ENCODE results near the gene PC.
"Not testable (repeated sequence)": the region's sequence is repeated elsewhere in the genome, so short reads cannot be mapped to it uniquely, and the experiment has no call there.

Gene PC

GRCh38 chr11:66981976-66982578, 23.9 kb upstream of the PC start:
- in situ Hi-C loops (cut with MboI; ENCODE audit: low sequenced_read_pairs): no loop called here

DNA sequence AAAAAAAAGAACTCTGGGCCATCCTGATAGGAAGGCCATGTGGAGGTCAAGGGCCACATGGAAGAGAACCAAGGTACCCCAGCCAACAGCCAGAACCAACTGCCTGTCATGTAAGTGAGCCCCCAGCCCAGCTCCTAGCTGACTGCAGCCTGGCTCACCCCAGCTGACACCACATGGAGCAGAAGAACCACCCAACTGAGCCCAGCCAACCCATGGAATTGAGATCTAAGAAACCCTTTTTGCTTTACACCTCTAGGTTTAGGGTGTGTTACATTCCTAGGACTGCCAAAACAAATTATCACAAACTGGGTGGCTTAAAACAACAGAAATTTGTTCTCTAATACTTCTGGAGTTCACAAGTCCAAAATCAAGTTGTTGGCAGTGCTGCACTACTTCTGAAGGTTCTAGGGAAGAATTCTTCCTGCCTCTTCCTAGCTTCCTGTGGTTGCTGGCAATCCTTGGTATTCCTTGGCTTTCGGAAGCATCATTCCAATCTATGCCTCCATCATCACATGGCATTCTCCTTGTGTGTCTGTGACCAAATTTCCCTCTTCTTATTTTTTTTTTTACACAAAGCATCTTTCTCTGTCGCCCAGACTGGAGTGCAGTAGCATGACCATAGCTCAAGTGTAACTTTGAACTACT, 21.3 kb upstream of the PC start:
- in situ Hi-C loops (cut with MboI; ENCODE audit: low sequenced_read_pairs): no loop called here

DNA sequence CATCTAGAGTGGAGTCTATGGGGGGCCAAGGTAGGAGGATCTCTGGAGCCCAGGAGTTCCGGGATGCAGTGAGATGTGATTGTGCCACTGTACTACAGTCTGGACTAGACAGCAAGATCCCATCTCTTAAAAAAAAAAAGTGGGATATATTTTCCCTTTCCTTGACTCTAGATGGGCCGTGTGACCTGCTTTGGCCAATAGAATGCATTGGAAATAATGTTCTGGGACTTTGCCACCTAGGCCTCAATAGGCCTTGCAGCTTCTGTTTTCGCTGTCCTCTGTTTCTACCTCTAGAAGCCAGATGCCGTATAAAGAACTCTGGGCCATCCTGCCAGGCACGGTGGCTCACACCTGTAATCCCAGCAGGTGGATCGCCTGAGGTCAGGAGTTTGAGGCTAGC, 20.5 kb upstream of the PC start:
- in situ Hi-C loops (cut with MboI; ENCODE audit: low sequenced_read_pairs): no loop called here

GRCh38 chr11:66978229-66978628, 20.0 kb upstream of the PC start:
- in situ Hi-C loops (cut with MboI; ENCODE audit: low sequenced_read_pairs): no loop called here

DNA sequence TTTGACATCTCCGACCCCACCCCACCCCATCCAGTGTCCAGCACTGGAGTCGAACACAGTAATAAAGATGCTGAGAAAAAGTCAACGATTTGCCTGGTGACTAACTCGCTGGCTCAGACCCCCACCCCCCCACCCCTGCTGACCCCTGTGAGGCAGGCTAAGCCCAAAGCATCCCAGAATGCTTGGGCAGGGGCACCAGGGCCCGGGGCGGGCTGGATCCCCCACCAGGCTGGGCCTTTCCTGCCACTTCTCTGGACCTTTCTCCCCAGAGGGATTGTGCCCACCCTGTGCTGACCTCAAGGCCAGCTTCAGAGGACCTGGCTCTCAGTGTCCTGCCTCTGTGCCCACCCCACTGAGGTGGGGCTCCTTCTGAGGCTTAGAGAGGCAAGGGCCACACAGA, 18.7 kb upstream of the PC start:
- in situ Hi-C loops (cut with MboI; ENCODE audit: low sequenced_read_pairs): no loop called here

DNA sequence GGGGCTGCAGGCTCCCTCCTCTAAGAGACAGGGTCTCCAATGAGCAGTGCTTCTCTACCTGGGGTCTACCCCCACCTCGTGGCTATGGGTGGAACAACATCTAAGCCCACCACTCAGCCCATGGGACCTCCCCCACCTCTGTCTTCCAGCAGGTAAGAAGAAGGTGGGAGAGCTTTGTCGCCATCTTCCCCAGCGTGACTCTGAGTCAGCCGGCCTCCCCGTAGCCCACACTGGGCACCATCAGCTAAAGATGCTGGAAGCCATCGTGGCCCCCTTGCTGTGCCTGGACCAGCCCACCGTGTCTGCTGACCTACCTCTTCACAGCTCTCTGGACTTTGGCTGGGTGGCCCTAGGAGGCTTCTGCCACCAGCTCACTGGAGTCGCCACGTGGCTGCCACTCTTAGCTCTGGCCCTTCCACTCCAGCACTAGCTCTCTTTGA, 17.9 kb upstream of the PC start:
- in situ Hi-C loops (cut with MboI; ENCODE audit: low sequenced_read_pairs): no loop called here

DNA sequence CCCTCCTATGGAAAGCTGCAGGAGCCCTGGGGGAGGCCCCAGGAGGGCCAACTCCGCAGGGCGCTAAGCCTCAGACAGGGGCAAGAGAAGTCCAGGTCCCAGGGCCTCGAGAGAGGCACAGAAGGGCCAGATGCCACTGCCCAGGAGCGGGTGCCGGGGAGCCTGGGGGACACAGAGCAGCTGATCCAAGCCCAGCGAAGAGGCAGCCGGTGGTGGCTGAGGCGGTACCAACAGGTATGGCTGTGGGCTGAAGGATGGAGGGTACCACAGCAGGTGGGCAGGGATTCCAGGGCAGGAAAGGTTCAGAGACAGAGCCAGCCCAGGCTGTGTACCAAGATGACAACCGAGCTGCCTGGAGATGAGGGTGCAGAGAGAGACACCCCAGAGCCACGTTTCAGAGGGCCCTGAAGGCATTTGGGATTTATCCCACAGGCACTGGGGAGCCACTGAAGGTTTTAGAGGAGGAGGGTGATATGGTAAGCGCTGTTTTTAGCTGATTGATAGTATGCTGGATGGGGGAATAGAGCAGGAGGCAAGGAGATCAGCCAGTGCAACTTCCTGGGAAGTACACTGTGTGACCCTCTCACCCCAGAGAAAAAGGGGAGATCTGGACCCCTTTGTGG, 17.3 kb upstream of the PC start:
- in situ Hi-C loops (cut with MboI; ENCODE audit: low sequenced_read_pairs): no loop called here

GRCh38 chr11:66974724-66975404, 16.7 kb upstream of the PC start, which contains the start of gene C11orf86:
Gene C11orf86 (plus strand): TSS chr11:66975304. CDS start chr11:66975363, 59 bp downstream.
- in situ Hi-C loops (cut with MboI; ENCODE audit: low sequenced_read_pairs): no loop called here

GRCh38 chr11:66973956-66974580, 15.9 kb upstream of the PC start:
- in situ Hi-C loops (cut with MboI; ENCODE audit: low sequenced_read_pairs): no loop called here

DNA sequence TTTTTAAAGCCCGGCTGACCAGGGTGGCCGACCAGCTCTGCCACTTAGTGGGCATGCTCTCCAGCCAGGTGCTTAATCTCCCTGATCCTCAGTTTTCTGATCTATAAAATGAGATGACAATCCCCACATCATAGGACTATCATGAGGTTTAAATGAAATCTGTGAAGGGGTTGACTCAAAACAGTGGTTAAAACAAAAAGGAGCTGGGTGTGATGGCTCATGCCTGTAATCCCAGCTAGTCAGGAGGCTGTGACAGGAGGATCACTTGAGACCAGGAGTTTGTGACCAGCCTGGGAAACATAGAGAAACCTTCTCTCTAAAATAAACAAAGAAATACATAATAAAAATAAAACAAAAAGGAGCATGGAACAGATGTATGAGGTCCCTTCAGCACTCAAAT, 13.3 kb upstream of the PC start:
- in situ Hi-C loops (cut with MboI; ENCODE audit: low sequenced_read_pairs): no loop called here

- in situ Hi-C loops (cut with MboI; ENCODE audit: low sequenced_read_pairs): no loop called here
These were observed 12.7 kb upstream of the PC start for GRCh38 chr11:66970807-66971442.

GRCh38 chr11:66970371-66970806, 12.2 kb upstream of the PC start:
- in situ Hi-C loops (cut with MboI; ENCODE audit: low sequenced_read_pairs): no loop called here

DNA sequence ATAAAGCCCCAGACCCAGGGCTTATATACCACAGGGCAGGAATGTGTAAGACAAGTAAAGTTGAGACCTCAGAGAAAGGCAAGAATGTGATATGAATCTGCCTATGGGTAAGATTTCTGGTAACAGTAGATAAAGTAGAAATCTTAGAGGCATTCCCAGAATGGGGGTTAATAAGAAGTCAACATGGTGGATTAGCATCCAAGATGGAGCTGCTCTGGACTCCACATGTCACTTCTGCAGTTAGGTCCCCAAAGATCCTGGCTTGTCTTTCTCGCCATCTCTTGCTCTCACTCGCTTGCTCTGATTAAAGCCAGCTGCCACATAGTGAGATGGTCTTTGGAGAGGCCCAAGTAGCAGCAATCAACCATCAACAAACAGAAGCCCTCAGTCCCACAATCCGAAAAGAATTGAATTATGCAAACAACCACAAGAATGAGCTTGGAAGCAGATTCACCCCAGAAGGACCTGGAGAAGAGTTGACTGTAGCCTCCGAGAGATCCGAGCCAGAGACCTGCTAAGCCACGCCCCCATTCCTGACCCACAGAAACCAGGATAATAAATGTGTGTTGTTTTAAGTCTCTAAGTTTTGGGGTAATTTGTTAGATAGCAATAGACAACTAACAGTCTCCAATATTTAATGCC, 11.5 kb upstream of the PC start:
- in situ Hi-C loops (cut with MboI; ENCODE audit: low sequenced_read_pairs): no loop called here

DNA sequence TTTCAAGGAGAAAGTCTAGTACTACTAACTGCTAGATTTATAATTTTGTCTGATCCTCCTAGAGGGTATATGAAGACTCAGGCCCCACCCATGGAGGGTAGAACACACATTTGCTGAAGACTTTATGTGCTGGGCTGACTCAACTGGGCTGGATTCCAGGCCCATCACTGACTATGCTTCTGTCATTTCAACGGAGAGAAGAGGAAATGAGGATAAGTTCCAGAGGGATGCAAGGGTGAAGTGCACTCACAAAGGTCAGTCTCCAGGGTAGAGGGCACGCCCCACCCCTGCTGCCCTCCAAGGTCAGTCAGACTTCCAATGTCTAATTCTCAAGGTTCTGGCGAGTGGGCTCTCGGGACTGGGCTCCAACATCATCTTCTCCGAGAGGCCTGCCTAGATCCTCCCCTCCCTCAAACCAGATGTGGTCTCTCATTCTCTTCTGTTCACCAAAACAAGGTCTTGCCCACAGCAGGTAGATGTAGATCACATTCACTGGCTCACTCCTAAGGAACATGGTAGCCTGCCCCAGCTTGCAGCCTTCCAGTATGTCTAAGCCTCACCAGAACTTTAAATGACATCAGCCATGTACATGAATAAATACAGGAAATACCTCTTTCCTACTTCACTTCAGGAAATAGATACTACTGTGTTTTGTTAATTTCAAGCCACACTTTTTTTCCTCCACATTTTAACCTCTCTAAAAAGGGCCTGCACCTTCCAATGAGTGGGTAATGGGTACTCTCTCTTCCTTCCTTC, 9.7 kb upstream of the PC start:
- in situ Hi-C loops (cut with MboI; ENCODE audit: low sequenced_read_pairs): no loop called here

GRCh38 chr11:66966351-66966750, 8.2 kb upstream of the PC start:
- in situ Hi-C loops (cut with MboI; ENCODE audit: low sequenced_read_pairs): no loop called here

DNA sequence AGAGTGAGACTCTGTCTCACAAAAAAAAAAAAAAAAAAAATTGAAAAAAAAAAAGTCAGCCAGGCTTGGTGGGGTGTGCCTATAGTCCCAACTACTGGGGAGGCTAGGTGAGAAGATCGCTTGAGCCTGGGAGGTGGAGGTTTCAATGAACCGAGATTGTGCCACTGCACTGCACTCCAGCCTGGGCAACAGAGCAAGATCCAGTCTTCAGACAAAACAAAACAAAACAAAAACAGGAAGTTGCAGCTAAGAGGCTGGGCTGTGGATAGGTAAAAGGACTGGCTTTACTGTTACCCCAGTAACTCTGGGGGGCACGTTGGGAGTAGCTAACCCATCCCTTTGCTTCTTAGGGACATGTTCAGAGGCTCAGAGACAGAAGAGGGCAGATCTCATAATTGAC, 6.3 kb upstream of the PC start:
- in situ Hi-C loops (cut with MboI; ENCODE audit: low sequenced_read_pairs): no loop called here

- in situ Hi-C loops (cut with MboI; ENCODE audit: low sequenced_read_pairs): no loop called here
These were observed 4.6 kb upstream of the PC start for GRCh38 chr11:66962801-66963200.

DNA sequence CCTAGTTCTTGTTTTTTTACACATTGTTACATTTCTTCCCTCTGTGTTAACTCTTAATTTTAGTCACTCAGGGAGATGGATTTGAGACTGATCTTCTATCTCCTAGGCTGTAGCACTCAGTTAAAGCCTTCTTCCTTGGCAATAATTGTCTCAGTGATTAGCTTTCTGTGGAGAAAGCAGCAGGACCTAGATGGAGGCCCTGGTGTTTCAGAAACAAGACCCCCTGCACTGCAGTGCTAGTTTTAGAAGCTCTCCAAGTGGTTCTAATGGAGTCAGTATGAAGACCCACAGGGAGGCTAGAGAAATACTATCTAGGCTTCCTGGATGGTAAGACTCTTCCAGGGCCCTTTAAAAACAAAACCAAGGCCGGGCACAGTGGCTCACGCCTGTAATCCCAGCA, 4.1 kb upstream of the PC start:
- in situ Hi-C loops (cut with MboI; ENCODE audit: low sequenced_read_pairs): no loop called here

DNA sequence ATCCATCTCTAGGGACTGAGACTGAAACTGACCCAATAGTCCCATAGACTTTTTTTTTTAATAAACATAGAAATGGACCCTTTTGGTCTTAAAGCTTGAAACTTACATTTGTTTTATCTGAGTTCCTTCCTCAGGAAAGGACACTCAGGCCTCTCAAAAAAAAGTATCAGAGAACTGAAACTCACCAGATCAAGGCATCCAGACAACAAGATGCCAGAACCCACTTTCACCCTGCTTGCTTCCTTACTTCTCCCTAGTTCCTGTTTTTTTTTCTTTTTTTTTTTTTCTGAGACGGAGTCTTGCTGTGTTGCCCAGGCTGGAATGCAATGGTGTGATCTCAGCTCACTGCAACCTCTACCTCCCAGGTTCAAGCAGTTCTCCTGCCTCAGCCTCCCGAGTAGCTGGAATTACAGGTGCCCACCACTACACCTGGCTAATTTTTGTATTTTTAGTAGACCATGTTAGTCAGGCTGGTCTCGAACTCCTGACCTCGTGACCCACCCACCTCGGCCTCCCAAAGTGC, 3.6 kb upstream of the PC start:
- in situ Hi-C loops (cut with MboI; ENCODE audit: low sequenced_read_pairs): not testable (repeated sequence)

GRCh38 chr11:66958956-66959274, 732 bp upstream of the PC start:
- in situ Hi-C loops (cut with MboI; ENCODE audit: low sequenced_read_pairs): no loop called here

All from HL-60/S4 treated with phorbol 12-myristate 13-acetate at 8.2 ng/mL for 4 days and 3 days (cell line).